Measurements from ENCODE around the gene JUND. TPM values are rescaled to one million over a fixed set of nuclear protein-coding genes. Genes with fewer than 3 reads are reported as not detected.
A peak's percentile ranks its signal among the peaks of the same experiment; 100 is the strongest.

JUND gene
- total RNA-seq, 1 donor from 2014 or later, result 225 TPM

DNA sequence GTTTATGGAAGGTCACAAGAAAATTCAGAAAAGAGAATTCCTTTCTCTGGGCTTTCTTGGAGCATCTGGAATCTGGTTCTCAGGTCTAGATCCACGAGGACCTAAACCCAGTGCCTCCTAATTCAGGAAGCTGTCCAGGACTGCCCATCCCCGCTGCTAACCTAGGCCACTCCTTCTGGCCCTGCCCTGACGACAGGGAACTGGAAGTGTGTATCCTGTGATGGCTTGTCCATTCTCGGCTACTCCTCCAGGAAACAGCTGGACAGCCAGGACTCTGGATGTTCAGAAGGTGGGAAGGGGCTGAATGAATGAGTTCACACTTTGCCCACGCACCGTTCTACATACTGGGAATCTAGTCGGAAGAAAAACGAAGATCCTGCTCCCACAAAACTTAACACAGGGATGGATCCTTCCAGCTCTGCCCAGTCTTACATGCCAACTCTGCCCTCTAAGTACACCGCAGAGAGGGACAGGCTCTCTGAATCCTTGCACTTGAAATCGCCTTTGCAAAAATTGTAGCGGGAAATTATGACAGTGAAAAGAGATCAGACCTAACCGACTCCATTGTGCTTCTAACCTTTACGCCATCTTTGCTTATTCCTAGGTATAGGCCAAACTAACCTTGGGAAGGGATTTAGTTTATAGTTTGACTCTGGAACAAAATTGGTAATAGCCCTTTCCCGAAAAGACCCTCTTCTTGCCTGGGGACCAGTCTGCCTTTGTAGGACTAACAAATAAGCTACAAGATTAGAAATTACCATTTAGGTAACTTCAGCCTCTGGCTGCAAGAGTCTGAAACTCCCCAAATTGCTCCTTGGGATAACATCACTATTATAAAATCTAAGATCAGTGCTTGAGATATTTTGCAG, 39.7 kb upstream of the JUND start:
- DNase-seq (no peak), ATAC-seq (ENCODE audit: low read depth) (no peak)
- Mint-ChIP-seq H3K4me1 (peaks cover 57% of the 10 kb centered on the region), H3K27me3 (no peaks in the 10 kb centered on the region), H3K4me3 (peak overlapping the region; percentile 85), H3K27ac (peak overlapping the region; percentile 31), H3K36me3 (ENCODE audit: low read depth) (no peaks in the 10 kb centered on the region), H3K9me3 (no peaks in the 10 kb centered on the region)
- POLR2A ChIA-PET, result interaction anchor here (0.5 to 21.9 kb wide), 10 partner anchors 8 to 234 kb away, joined by 3 to 857 read pairs (median 12); partner anchors contain the start of genes IL12RB1, IQCN, JUND and MPV17L2
- CTCF ChIA-PET, result interaction anchor here (8.4 kb wide), 1 partner anchor 41 kb away, joined by 232 read pairs; the partner anchor contains the start of gene JUND
- TF ChIP-seq, protein P1, sequence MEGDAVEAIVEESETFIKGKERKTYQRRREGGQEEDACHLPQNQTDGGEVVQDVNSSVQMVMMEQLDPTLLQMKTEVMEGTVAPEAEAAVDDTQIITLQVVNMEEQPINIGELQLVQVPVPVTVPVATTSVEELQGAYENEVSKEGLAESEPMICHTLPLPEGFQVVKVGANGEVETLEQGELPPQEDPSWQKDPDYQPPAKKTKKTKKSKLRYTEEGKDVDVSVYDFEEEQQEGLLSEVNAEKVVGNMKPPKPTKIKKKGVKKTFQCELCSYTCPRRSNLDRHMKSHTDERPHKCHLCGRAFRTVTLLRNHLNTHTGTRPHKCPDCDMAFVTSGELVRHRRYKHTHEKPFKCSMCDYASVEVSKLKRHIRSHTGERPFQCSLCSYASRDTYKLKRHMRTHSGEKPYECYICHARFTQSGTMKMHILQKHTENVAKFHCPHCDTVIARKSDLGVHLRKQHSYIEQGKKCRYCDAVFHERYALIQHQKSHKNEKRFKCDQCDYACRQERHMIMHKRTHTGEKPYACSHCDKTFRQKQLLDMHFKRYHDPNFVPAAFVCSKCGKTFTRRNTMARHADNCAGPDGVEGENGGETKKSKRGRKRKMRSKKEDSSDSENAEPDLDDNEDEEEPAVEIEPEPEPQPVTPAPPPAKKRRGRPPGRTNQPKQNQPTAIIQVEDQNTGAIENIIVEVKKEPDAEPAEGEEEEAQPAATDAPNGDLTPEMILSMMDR (IDR thresholded peaks at IDR 0.05), result no peak
- intact Hi-C loops (cut with micrococcal nuclease), result no loop called here

DNA sequence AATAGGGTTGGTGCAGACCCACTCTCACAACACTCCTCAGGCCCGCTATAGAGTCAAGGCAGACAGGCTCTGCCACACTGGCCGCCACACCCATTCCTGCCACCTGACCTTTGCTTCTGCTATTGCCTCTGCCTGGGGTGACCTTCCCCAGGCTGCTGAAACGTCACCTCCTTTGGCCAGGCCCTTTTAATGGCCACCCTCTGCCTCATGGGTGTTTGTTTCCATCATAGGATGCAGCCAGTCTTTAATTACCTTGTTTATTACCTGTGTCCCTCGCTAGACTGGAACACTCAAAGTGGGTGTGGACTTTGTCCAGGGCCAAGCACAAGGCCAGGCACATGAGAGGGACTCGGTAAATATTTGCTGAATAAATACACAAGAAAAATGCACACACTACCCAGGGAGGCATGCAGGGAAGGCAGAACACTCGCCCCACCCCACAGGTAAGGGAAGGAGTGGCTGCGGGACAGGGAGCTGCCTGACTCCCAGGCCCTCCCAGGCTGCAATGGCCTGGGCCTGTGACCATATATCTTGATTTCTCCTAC, 38.2 kb upstream of the JUND start:
- Mint-ChIP-seq H3K4me3 (no peak overlapping the region), H3K27ac (no peak overlapping the region), H3K9me3 (no peaks in the 10 kb centered on the region), H3K27me3 (no peaks in the 10 kb centered on the region), H3K4me1 (peaks cover 65% of the 10 kb centered on the region), H3K36me3 (ENCODE audit: low read depth) (peaks cover 3% of the 10 kb centered on the region)
- ChIA-PET POLR2A (interaction anchor here (1.1 to 21.9 kb wide), 4 partner anchors 15 to 42 kb away, joined by 3 to 857 read pairs (median 101); partner anchors contain the start of genes IQCN and JUND), CTCF (interaction anchor here (1.4 to 8.4 kb wide), 2 partner anchors 11 to 40 kb away, joined by 3 to 232 read pairs; partner anchors contain the start of gene JUND)
- no peak for DNase-seq
- TF ChIP-seq, protein P1 (IDR thresholded peaks at IDR 0.05), result no peak
- intact Hi-C loops (cut with micrococcal nuclease), result no loop called here
- ATAC-seq (ENCODE audit: low read depth), result no peak

DNA sequence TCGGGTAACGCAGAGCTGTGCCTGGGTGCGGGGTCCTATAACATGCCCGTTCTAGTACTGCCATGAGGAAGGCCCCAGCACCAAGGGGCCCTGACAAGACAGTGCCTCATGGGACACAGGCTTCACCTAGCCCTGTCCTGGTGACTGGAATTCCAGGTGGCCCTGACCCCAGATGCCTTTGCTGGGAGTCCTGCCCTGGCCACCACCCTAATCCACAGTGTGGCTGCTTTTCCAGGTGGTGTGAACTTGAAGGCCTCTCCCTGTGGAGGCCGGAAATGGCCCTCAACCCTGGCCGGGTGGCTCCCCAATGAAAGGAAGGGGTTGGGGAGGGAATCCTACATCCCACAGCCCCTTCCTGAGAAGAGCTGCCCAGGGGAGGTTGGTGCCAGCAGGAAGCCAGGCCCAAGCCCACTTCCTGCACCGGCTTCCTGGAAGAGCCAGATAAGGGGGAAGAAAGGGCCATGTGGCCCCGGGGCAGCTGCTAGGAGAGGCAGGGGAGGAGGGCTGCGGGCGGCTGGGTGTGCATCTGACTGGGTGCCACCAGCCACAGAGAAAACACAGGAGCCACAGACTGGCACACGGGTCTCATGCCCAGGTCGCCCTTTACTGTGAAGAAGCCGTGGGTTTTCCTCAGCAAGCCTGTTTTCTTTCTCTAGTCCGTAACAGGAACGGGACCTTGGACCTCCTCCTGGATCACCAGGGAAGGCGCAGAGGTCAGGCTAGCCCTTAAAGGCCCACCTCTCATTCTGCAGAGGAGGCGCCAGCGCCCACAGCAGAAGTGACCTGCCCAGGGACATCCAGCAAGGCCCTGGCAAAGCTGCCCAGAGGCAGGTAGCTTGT, 36.8 kb upstream of the JUND start:
- peak overlapping the region; percentile 59 for H3K27ac Mint-ChIP-seq
- no peak overlapping the region for H3K4me3 Mint-ChIP-seq
- ATAC-seq (ENCODE audit: low read depth) (no peak), DNase-seq (no peak)
- H3K27me3 Mint-ChIP-seq, result no peaks in the 10 kb centered on the region
- H3K36me3 Mint-ChIP-seq (ENCODE audit: low read depth), result peaks cover 15% of the 10 kb centered on the region
- peaks cover 55% of the 10 kb centered on the region for H3K4me1 Mint-ChIP-seq
- H3K9me3 Mint-ChIP-seq, result no peaks in the 10 kb centered on the region
- intact Hi-C loops (cut with micrococcal nuclease), result loop anchor here (1.0 kb wide), 1 partner anchor 13 kb away; no protein-coding TSS in a partner anchor
- TF ChIP-seq, protein P1 (IDR thresholded peaks at IDR 0.05), result no peak
- POLR2A ChIA-PET, result interaction anchor here (0.6 to 21.9 kb wide), 6 partner anchors 12 to 41 kb away, joined by 3 to 857 read pairs (median 23); partner anchors contain the start of genes IQCN and JUND
- CTCF ChIA-PET, result interaction anchor here (1.2 to 8.4 kb wide), 2 partner anchors 10 to 38 kb away, joined by 3 to 232 read pairs; partner anchors contain the start of gene JUND

DNA sequence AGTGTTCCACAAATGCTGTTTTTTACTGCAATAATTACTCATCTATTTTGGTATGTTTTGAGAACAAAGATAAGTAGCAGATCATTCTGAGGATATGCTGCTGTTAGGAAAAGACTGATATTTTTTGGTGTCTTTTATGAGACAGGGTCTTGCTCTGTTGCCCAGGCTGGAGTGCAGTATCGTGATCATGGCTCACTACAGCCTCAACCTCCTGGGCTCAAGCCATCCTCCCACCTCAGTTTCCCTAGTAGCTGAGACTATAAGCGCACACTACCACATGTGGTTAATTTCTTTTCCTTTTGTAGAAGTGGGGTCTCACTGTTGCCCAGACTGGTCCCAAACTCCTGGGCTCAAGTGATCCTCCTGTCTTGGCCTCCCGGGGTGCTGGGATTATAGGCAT, 32.0 kb upstream of the JUND start:
- no peak for DNase-seq
- TF ChIP-seq, protein P1 (IDR thresholded peaks at IDR 0.05), result no peak
- no peaks in the 10 kb centered on the region for H3K9me3 Mint-ChIP-seq
- no peak overlapping the region for H3K4me3 Mint-ChIP-seq
- H3K27ac Mint-ChIP-seq, result no peak overlapping the region
- POLR2A ChIA-PET, result interaction anchor here (0.6 to 21.9 kb wide), 3 partner anchors 9 to 36 kb away, joined by 3 to 857 read pairs (median 36); partner anchors contain the start of genes IQCN and JUND
- H3K27me3 Mint-ChIP-seq, result no peaks in the 10 kb centered on the region
- no peak for ATAC-seq (ENCODE audit: low read depth)
- H3K36me3 Mint-ChIP-seq (ENCODE audit: low read depth), result peaks cover 45% of the 10 kb centered on the region
- intact Hi-C loops (cut with micrococcal nuclease), result no loop called here
- CTCF ChIA-PET, result interaction anchor here (0.8 to 2.2 kb wide), 2 partner anchors 26 to 34 kb away, joined by 3 to 5 read pairs; no protein-coding TSS in a partner anchor
- peaks cover 23% of the 10 kb centered on the region for H3K4me1 Mint-ChIP-seq

All from activated B cell treated with CpG ODN at 0.5 μM for 24 hours (primary cell).